GM21786 (cell line): ENCODE data around the gene ZNF385B.

Experiments used
- ATAC-seq: cut with Tn5 transposase; IDR thresholded peaks from one replicate; pipeline ENCODE4 v1.9.1; 2021; ENCODE audit not compliant: unreplicated experiment

The ZNF385B gene

DNA sequence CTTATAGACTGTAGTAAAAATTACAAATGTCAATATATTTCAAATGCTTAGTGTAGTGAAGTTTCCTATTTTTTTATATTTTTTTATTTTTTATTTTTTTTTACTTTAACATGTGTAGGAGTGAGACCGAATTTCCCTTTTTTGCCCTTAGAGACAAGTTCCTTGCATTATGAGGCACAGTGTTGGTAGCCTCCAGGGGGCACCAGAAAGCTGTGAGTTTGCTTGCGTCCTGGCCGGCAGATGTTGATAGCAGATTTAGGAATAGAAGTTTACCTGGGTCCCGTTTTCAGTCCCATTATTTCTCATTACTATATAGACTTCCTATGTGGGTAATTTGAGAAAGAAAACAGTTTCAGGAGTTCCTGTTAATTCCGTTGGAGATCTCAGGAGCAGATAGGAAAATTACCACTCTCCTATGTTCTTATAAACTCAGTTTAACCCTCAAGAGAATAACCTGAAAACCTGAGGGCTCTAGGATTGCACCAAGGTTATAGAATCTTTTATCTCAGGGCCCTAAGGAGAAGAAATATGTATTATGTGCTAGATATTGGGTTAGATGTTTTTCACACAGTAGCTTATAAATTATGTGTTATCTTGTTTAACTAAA lies 439.3 kb downstream of the ZNF385B start:
- peak; percentile 87 for ATAC-seq

DNA sequence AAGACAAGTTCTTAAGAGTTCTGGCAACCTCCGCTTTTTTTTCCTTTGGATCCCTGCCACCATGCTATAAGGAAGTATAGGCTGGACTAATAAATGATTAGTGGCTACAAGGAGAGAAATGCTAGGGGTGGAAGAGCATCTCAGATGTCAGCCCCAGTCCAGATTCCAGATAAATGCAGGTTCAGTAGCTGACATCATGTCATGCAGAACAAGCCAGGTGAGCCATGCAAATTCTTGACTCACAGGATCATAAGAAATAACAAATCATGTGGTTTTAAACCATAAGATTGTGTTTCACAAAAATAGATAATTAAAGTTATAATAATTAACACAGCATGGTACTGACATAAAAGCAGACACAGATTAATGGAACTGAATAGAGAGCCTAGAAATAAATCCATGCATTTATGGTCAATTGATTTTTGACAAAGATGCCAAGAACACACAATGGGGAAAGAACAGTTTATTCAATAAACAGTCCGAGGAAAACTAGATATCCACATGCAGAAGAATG lies 443.9 kb downstream of the ZNF385B start:
- no peak for ATAC-seq

DNA sequence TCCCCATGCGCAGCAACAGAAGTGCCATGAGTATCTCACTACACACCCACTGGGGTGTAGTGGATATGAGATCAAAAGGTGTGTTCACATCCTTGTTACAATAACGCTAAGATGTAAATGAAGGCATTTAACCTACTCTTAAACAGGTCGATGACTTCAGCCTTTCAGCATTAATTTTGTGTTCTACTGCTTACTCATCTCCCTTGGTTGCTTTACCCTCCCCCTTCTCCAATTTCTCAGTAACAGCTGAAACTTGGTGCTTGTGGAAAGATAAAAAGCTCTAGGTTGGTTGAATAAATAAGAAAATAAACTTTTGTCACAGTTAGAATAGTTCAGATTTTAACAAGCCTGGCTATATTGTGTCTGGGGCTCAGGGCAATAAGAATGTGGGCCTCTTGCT lies 449.3 kb downstream of the ZNF385B start:
- ATAC-seq: no peak

DNA sequence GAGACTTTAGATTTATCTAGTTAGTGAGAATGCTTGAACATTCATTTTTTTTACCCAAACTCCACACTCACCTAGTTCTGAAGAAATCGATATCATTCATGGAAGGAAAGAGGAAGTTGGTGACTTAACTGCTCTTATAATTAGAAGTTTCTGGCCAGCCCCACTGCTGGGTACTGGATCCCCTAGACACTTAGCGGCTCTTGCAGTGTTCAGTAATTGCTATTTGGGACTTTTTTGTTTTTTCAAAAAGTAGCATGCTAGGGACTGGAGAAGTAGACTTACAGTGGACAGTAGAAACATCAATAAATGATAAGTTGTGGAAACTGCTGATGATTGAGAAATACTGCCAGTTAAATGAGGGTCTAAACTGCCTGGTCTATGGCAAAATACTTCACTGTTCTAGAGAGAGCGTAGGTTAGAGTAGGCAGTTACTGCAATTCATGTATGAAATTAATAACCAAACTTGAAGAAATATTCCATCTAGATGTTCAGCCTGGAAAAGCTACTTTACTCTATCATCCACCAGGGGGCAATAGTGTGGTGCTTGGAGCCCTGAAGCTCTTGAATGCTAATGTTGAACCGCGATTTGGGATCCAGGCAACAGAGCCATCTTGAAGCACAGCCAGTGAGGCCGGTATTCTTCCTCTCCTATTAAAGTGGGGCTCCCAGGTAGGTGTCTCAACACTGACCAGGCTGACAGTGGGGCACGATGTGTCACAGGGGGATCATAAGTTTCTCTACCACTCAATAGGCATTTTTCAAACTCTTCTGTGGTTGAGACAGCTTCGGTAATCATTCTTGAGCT lies 450.7 kb downstream of the ZNF385B start:
- ATAC-seq: peak; percentile 76

DNA sequence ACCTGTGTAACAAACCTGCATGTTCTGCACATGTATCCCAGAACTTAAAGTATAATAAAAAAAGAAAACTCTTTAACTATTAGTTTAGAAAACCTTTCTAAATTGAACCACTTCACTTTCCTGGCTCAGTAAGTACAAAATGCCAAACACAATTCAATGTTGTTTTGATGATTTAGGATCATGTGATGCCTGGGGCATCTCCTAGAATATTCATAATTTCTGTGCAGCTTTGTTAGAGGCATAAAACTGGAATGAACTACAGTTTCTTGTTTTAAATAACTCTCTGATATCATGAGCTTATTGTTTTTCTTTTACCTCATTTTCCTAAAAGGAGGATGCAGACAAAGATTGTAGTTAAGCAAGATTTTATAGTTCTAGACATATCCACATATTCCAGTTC lies 457.8 kb downstream of the ZNF385B start:
- ATAC-seq: no peak

DNA sequence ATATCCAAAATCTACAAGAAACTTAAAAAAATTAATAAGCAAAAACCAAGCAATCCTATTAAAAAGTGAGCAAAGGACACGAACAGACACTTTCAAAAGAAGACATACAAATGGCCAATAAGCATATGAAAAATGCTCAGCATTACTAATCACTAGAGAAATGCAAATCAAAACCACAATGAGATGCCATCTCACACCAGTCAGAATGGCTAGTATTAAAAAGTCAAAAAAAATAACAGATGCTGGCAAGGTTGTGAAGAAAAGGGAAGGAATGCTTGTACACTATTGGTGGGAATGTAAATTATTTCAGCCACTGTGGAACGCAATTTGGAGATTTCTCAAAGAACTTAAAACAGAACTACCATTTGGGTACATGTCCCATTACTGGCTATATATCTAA lies 467.9 kb downstream of the ZNF385B start:
- no peak for ATAC-seq
